Uterus (tissue), 4 donors: Measurements from ENCODE around the gene HSD11B1L. TPM values are rescaled to one million over a fixed set of nuclear protein-coding genes. Genes with fewer than 3 reads are reported as not detected.

ENCODE experiments used
- DNase-seq, 2 donors: peaks; one replicate each; pipeline ENCODE4 v3.0.0-alpha.2; 2019 to 2020
- H3K27ac ChIP-seq, 2 donors: fragments of 200-600 bp; sonication (generic); 1 replicate in 1 of 2; 2 replicates in 1 of 2; pipeline ENCODE4 v1.5.1; 2016 to 2018
- H3K27me3 ChIP-seq, 2 donors: fragments of 200-600 bp; sonication (generic); one replicate each; pipeline ENCODE4 v1.5.1; 2018 to 2019; ENCODE audit warnings: control low read depth in 1 of 2
- H3K36me3 ChIP-seq, 2 donors: fragments of 200-600 bp; sonication (generic); one replicate each; pipeline ENCODE4 v1.5.1; 2019; ENCODE audit warnings: control low read depth in 1 of 2
- H3K4me1 ChIP-seq, 2 donors: fragments of 200-600 bp; sonication (generic); one replicate each; pipeline ENCODE4 v1.5.1; 2018 to 2019; ENCODE audit warnings: control low read depth in 1 of 2
- H3K4me3 ChIP-seq, 2 donors: fragments of 200-600 bp; sonication (generic); 1 replicate in 1 of 2; 2 replicates in 1 of 2; pipeline ENCODE4 v1.5.1; 2018 to 2019; ENCODE audit warnings: mild to moderate bottlenecking in 1 of 2
- H3K9me3 ChIP-seq, 2 donors: fragments of 200-600 bp; sonication (generic); one replicate each; pipeline ENCODE4 v1.5.1; 2019; ENCODE audit warnings: control low read depth in 1 of 2
- POLR2A ChIP-seq, 2 donors: fragments of 450-650 bp; IDR thresholded peaks; one replicate each; pipeline ENCODE4 v1.6.1; 2016; ENCODE audit warnings: antibody characterized with exemption in 2 of 2, mild to moderate bottlenecking in 1 of 2, moderate library complexity in 1 of 2
- intact Hi-C: fragments of 100-400 bp; cut with DNase I; formaldehyde crosslinking; loops from one replicate; pipeline ENCODE4 v1.15.1; 2023; ENCODE audit warnings: low total_unique reads
- total RNA-seq, 4 donors: library from RNA; depleted of rRNA in 3 of 4; stranded (reverse); fragments of >200 nt in 3 of 4; gene quantifications; one replicate each; pipeline versions ENCODE4 v1.1.0 to v1.2.4, GENCODE V29; 2014 to 2023
- TF ChIP-seq, protein P1 (sequence below), 4 experiments: fragments of 200-600 bp in 2 of 4; fragments of 450-650 bp in 2 of 4; sonication (generic) in 2 of 4; IDR thresholded peaks; one replicate each; pipeline ENCODE4 v1.5.1; 2016 to 2019; ENCODE audit warnings: antibody characterized with exemption in 4 of 4, mild to moderate bottlenecking in 2 of 4, moderate library complexity in 1 of 4
- donor health status: DM: yes; HTN: yes; CAD: no.

HSD11B1L gene
- total RNA-seq, 4 donors from 2014 or later: 0.26 to 17.8 (median 7.1) TPM

DNA sequence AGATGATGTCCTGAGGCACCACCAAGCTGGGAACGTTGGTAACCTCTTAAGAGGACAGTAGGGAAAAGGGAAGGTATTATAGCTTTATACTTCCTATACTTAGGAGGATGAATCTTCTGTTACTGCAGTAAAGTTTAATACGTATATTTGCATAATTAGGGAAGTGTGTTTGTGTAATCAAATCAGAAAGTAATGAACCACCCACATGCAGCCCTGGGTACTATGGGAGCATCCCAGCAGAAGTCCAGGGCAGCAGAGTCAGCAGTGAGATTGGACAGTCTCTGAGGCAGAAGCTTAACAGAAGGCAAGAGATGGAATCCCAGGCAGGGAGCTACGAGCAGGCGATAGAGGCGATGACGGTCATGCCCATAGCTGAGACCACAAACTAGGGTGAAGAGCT is 45.4 kb upstream of the HSD11B1L start:
- H3K4me3 ChIP-seq: no peak overlapping the region
- no peak overlapping the region for H3K27ac ChIP-seq
- DNase-seq: no peak
- peaks cover 0 to 6% of the 10 kb centered on the region in 2 donors for H3K4me1 ChIP-seq
- H3K27me3 ChIP-seq: no peaks in the 10 kb centered on the region
- no peaks in the 10 kb centered on the region for H3K9me3 ChIP-seq
- TF ChIP-seq POLR2A (IDR thresholded peaks at IDR 0.05): no peak
- TF ChIP-seq, protein P1, sequence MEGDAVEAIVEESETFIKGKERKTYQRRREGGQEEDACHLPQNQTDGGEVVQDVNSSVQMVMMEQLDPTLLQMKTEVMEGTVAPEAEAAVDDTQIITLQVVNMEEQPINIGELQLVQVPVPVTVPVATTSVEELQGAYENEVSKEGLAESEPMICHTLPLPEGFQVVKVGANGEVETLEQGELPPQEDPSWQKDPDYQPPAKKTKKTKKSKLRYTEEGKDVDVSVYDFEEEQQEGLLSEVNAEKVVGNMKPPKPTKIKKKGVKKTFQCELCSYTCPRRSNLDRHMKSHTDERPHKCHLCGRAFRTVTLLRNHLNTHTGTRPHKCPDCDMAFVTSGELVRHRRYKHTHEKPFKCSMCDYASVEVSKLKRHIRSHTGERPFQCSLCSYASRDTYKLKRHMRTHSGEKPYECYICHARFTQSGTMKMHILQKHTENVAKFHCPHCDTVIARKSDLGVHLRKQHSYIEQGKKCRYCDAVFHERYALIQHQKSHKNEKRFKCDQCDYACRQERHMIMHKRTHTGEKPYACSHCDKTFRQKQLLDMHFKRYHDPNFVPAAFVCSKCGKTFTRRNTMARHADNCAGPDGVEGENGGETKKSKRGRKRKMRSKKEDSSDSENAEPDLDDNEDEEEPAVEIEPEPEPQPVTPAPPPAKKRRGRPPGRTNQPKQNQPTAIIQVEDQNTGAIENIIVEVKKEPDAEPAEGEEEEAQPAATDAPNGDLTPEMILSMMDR (IDR thresholded peaks at IDR 0.05): no peak
- intact Hi-C loops: no loop called here
- no peaks in the 10 kb centered on the region for H3K36me3 ChIP-seq

DNA sequence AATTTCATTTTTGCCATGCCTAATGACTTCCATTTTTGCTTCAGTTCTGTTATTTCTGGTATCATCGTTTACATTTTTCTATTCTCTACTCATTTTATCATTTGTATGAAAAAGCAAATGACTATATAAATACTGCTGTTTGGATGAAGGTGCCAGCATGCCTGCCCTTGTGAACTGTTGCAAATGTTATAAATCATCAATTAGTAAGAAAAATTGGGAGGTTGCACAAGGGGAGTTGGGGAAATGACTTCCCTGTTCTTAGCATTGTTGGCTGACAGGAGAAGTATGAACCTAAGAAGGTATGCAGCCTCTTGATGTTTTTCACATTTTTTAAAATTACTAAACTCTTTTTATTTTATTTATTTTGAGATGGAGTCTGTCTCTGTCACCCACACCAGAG is 42.9 kb upstream of the HSD11B1L start:
- peaks cover 0 to 4% of the 10 kb centered on the region in 2 donors for H3K4me1 ChIP-seq
- DNase-seq: no peak
- H3K36me3 ChIP-seq: no peaks in the 10 kb centered on the region
- intact Hi-C loops: no loop called here
- TF ChIP-seq, protein P1 (IDR thresholded peaks at IDR 0.05): no peak
- no peak for TF ChIP-seq POLR2A (IDR thresholded peaks at IDR 0.05)
- H3K27ac ChIP-seq: no peak overlapping the region
- H3K9me3 ChIP-seq: no peaks in the 10 kb centered on the region
- no peaks in the 10 kb centered on the region for H3K27me3 ChIP-seq
- no peak overlapping the region for H3K4me3 ChIP-seq

GRCh38 chr19:5641171-5641570 is 39.7 kb upstream of the HSD11B1L start:
- TF ChIP-seq, protein P1 (IDR thresholded peaks at IDR 0.05): no peak
- TF ChIP-seq POLR2A (IDR thresholded peaks at IDR 0.05): no peak
- H3K36me3 ChIP-seq: no peaks in the 10 kb centered on the region
- H3K27ac ChIP-seq: no peak overlapping the region
- DNase-seq: no peak
- no peak overlapping the region for H3K4me3 ChIP-seq
- H3K27me3 ChIP-seq: no peaks in the 10 kb centered on the region
- H3K4me1 ChIP-seq: no peaks in the 10 kb centered on the region
- intact Hi-C loops: no loop called here
- H3K9me3 ChIP-seq: no peaks in the 10 kb centered on the region

- Histone ChIP-seq H3K4me1 (no peaks in the 10 kb centered on the region), H3K4me3 (no peak overlapping the region), H3K27ac (no peak overlapping the region), H3K36me3 (no peaks in the 10 kb centered on the region), H3K9me3 (no peaks in the 10 kb centered on the region), H3K27me3 (no peaks in the 10 kb centered on the region)
- TF ChIP-seq, protein P1 (IDR thresholded peaks at IDR 0.05): no peak
- intact Hi-C loops: no loop called here
- DNase-seq: no peak
Observed at GRCh38 chr19:5642204-5642603, 38.6 kb upstream of the HSD11B1L start.

GRCh38 chr19:5643060-5643459 is 37.8 kb upstream of the HSD11B1L start:
- TF ChIP-seq, protein P1 (IDR thresholded peaks at IDR 0.05): no peak
- TF ChIP-seq POLR2A (IDR thresholded peaks at IDR 0.05): no peak
- Histone ChIP-seq H3K27ac (no peak overlapping the region), H3K4me3 (no peak overlapping the region), H3K9me3 (no peaks in the 10 kb centered on the region), H3K36me3 (no peaks in the 10 kb centered on the region), H3K27me3 (no peaks in the 10 kb centered on the region), H3K4me1 (no peaks in the 10 kb centered on the region)
- intact Hi-C loops: no loop called here
- no peak for DNase-seq
